K562 (cell line): ENCODE results near the gene IGF1R. TPM values are rescaled to one million over a fixed set of nuclear protein-coding genes. Genes with fewer than 3 reads are reported as not detected.

Experiments
- CEBPB ChIP-seq: fragments of 450-650 bp; IDR thresholded peaks from 2 replicates; pipeline ENCODE4 v1.6.1; 2016; ENCODE audit warnings: missing genetic modification characterization, missing compliant biosample characterization
- ELF2 ChIP-seq: fragments of 250-450 bp; sonication (Bioruptor Pico); IDR thresholded peaks from 2 replicates; pipeline ENCODE4 v1.5.0; 2021; ENCODE audit warnings: mild to moderate bottlenecking
- HDAC1 ChIP-seq, 2 experiments: fragments of 450-650 bp; IDR thresholded peaks; 2 replicates each; pipeline ENCODE4 v1.6.1; 2016 to 2017; ENCODE audit warnings: inconsistent platforms in 1 of 2, mild to moderate bottlenecking in 1 of 2, moderate library complexity in 1 of 2
- HDAC3 ChIP-seq: fragments of 450-650 bp; IDR thresholded peaks from 2 replicates; pipeline ENCODE4 v1.6.1; 2018; ENCODE audit warnings: borderline replicate concordance, mild to moderate bottlenecking, moderate library complexity; ENCODE audit not compliant: partially characterized antibody
- HDGF ChIP-seq: fragments of 450-650 bp; IDR thresholded peaks from 2 replicates; pipeline ENCODE4 v1.6.1; 2016
- HMG20B ChIP-seq: fragments of 250-450 bp; sonication (Bioruptor Pico); IDR thresholded peaks from 2 replicates; pipeline ENCODE4 v1.5.0; 2021; ENCODE audit warnings: mild to moderate bottlenecking
- KDM1A ChIP-seq, 2 experiments: fragments of 450-650 bp; IDR thresholded peaks; 2 replicates each; pipeline ENCODE4 v1.6.1; 2016; ENCODE audit warnings: mild to moderate bottlenecking in 2 of 2
- MAFK ChIP-seq: IDR thresholded peaks from 2 replicates; pipeline ENCODE4 v1.6.1; 2011; ENCODE audit warnings: low read length, improper control_type of control experiment
- MEIS2 ChIP-seq: fragments of 450-650 bp; IDR thresholded peaks from 2 replicates; pipeline ENCODE4 v1.6.1; 2014; ENCODE audit warnings: mild to moderate bottlenecking; ENCODE audit not compliant: partially characterized antibody
- MYNN ChIP-seq, 2 experiments: sonication (generic); formaldehyde crosslinking in 1 of 2; IDR thresholded peaks; 2 replicates each; pipeline versions ENCODE4 v1.5.0 to v1.6.1; 2016 to 2020; ENCODE audit warnings: antibody characterized with exemption in 1 of 2, missing genetic modification reagents in 1 of 2
- SMARCE1 ChIP-seq: fragments of 450-650 bp; IDR thresholded peaks from 2 replicates; pipeline ENCODE4 v1.7.1; 2016; ENCODE audit warnings: mild to moderate bottlenecking
- ZFP1 ChIP-seq: fragments of 450-650 bp; formaldehyde crosslinking; IDR thresholded peaks from 2 replicates; pipeline ENCODE4 v1.4.0; 2020; ENCODE audit warnings: mild to moderate bottlenecking, mixed read lengths
- ZNF239 ChIP-seq: fragments of 250-450 bp; sonication (Bioruptor Pico); IDR thresholded peaks from 2 replicates; pipeline ENCODE4 v1.4.0; 2020; ENCODE audit warnings: mild to moderate bottlenecking
- polyA plus RNA-seq, 8 experiments: library from polyadenylated mRNA; depleted of rRNA in 4 of 8; stranded (reverse) in 5 of 8; unstranded in 3 of 8; fragments of >200 nt; fragmentation: Nextera tagmentation in 2 of 8; fragmentation: Illumina TruSeq in 1 of 8; extraction: Ambion mirVana in 2 of 8; extraction: Trizol in 1 of 8; gene quantifications; 2 replicates each; pipeline versions ENCODE4 v1.2.1 to v1.2.3, GENCODE V29; 2011 to 2014; ENCODE audit warnings: inconsistent platforms in 1 of 8, missing spikeins in 1 of 8
- total RNA-seq, 7 experiments: library from RNA; depleted of rRNA in 6 of 7; stranded (reverse); fragments of >200 nt in 6 of 7; fragmentation: Illumina TruSeq in 2 of 7; extraction: Trizol in 2 of 7; gene quantifications; 2 replicates each; pipeline versions ENCODE4 v1.2.1 to v1.2.3, GENCODE V29; 2011 to 2021; ENCODE audit warnings: low replicate concordance in 1 of 7
- TF ChIP-seq, protein P1 (sequence below), 2 experiments: fragments of 450-650 bp in 1 of 2; sonication (generic) in 1 of 2; formaldehyde crosslinking in 1 of 2; IDR thresholded peaks in 1 of 2; conservative IDR thresholded peaks in 1 of 2; 2 replicates each; pipeline versions ENCODE4 v1.6.1 to v1.8.1; 2016 to 2023; ENCODE audit warnings: mild to moderate bottlenecking in 2 of 2, moderate library complexity in 2 of 2, inconsistent platforms in 1 of 2, missing genetic modification reagents in 1 of 2
- TF ChIP-seq, protein P2 (sequence below): fragments of 200-600 bp; sonication (generic); IDR thresholded peaks from one replicate; pipeline ENCODE4 v1.6.1; 2012; ENCODE audit warnings: mild to moderate bottlenecking, low read depth, low read length, inconsistent platforms
- TF ChIP-seq, protein P3 (sequence below), 2 experiments: fragments of 450-650 bp; conservative IDR thresholded peaks; 2 replicates each; pipeline ENCODE4 v1.6.1; 2017; ENCODE audit warnings: mild to moderate bottlenecking in 2 of 2, moderate library complexity in 2 of 2

IGF1R gene
- total and polyA plus RNA-seq, 9 of the 15 experiments (the other 6 are each of a cell fraction or from before 2014, with no cell fraction given) = 0.35 to 8.0 (median 1.6) TPM

DNA sequence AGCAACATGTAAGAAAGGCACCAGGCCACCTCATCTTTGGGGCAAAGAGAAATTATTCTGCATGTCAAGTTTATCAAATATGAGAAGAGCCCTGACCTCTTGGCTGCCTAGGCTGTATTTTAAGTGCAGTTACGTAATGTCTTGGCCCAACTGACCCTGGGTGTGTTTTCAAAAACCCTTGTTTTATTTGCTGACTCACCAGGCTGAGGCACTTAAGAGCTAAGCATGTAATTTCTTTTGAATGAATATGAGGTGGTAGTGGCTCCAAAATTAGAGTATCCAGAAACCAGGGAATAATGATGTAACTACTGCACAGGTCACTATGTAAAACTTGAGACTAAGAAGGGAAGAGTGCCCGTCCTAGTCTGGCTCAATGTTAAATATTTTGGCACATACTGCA lies 335.0 kb downstream of the IGF1R start (continued):
- TF ChIP-seq, protein P1, sequence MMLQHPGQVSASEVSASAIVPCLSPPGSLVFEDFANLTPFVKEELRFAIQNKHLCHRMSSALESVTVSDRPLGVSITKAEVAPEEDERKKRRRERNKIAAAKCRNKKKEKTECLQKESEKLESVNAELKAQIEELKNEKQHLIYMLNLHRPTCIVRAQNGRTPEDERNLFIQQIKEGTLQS (IDR thresholded peaks at IDR 0.05) = peak; percentile 77
- TF ChIP-seq, protein P1 (CRISPR knock-in tag; conservative IDR thresholded peaks at IDR 0.05) = no peak
- no peak for TF ChIP-seq HDAC3
- peak; percentile 94 for TF ChIP-seq CEBPB (tag)
- TF ChIP-seq ELF2 = no peak
- TF ChIP-seq, protein P2, sequence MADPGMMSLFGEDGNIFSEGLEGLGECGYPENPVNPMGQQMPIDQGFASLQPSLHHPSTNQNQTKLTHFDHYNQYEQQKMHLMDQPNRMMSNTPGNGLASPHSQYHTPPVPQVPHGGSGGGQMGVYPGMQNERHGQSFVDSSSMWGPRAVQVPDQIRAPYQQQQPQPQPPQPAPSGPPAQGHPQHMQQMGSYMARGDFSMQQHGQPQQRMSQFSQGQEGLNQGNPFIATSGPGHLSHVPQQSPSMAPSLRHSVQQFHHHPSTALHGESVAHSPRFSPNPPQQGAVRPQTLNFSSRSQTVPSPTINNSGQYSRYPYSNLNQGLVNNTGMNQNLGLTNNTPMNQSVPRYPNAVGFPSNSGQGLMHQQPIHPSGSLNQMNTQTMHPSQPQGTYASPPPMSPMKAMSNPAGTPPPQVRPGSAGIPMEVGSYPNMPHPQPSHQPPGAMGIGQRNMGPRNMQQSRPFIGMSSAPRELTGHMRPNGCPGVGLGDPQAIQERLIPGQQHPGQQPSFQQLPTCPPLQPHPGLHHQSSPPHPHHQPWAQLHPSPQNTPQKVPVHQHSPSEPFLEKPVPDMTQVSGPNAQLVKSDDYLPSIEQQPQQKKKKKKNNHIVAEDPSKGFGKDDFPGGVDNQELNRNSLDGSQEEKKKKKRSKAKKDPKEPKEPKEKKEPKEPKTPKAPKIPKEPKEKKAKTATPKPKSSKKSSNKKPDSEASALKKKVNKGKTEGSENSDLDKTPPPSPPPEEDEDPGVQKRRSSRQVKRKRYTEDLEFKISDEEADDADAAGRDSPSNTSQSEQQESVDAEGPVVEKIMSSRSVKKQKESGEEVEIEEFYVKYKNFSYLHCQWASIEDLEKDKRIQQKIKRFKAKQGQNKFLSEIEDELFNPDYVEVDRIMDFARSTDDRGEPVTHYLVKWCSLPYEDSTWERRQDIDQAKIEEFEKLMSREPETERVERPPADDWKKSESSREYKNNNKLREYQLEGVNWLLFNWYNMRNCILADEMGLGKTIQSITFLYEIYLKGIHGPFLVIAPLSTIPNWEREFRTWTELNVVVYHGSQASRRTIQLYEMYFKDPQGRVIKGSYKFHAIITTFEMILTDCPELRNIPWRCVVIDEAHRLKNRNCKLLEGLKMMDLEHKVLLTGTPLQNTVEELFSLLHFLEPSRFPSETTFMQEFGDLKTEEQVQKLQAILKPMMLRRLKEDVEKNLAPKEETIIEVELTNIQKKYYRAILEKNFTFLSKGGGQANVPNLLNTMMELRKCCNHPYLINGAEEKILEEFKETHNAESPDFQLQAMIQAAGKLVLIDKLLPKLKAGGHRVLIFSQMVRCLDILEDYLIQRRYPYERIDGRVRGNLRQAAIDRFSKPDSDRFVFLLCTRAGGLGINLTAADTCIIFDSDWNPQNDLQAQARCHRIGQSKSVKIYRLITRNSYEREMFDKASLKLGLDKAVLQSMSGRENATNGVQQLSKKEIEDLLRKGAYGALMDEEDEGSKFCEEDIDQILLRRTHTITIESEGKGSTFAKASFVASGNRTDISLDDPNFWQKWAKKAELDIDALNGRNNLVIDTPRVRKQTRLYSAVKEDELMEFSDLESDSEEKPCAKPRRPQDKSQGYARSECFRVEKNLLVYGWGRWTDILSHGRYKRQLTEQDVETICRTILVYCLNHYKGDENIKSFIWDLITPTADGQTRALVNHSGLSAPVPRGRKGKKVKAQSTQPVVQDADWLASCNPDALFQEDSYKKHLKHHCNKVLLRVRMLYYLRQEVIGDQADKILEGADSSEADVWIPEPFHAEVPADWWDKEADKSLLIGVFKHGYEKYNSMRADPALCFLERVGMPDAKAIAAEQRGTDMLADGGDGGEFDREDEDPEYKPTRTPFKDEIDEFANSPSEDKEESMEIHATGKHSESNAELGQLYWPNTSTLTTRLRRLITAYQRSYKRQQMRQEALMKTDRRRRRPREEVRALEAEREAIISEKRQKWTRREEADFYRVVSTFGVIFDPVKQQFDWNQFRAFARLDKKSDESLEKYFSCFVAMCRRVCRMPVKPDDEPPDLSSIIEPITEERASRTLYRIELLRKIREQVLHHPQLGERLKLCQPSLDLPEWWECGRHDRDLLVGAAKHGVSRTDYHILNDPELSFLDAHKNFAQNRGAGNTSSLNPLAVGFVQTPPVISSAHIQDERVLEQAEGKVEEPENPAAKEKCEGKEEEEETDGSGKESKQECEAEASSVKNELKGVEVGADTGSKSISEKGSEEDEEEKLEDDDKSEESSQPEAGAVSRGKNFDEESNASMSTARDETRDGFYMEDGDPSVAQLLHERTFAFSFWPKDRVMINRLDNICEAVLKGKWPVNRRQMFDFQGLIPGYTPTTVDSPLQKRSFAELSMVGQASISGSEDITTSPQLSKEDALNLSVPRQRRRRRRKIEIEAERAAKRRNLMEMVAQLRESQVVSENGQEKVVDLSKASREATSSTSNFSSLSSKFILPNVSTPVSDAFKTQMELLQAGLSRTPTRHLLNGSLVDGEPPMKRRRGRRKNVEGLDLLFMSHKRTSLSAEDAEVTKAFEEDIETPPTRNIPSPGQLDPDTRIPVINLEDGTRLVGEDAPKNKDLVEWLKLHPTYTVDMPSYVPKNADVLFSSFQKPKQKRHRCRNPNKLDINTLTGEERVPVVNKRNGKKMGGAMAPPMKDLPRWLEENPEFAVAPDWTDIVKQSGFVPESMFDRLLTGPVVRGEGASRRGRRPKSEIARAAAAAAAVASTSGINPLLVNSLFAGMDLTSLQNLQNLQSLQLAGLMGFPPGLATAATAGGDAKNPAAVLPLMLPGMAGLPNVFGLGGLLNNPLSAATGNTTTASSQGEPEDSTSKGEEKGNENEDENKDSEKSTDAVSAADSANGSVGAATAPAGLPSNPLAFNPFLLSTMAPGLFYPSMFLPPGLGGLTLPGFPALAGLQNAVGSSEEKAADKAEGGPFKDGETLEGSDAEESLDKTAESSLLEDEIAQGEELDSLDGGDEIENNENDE = no peak
- TF ChIP-seq MAFK = peak; percentile 85
- TF ChIP-seq ZFP1 (CRISPR knock-in tag) = no peak
- TF ChIP-seq HDAC1 (IDR thresholded peaks at IDR 0.05) = no peak
- no peak for TF ChIP-seq MYNN (IDR thresholded peaks at IDR 0.05)
- TF ChIP-seq MYNN (CRISPR knock-in tag; IDR thresholded peaks at IDR 0.05) = no peak
- no peak for TF ChIP-seq HMG20B
- TF ChIP-seq SMARCE1 = 0 out of 2 replicates have a peak, but pooled peaks have one; percentile 22
- TF ChIP-seq KDM1A (IDR thresholded peaks at IDR 0.05) = no peak
- no peak for TF ChIP-seq ZNF239 (CRISPR knock-in tag)
- TF ChIP-seq, protein P3, sequence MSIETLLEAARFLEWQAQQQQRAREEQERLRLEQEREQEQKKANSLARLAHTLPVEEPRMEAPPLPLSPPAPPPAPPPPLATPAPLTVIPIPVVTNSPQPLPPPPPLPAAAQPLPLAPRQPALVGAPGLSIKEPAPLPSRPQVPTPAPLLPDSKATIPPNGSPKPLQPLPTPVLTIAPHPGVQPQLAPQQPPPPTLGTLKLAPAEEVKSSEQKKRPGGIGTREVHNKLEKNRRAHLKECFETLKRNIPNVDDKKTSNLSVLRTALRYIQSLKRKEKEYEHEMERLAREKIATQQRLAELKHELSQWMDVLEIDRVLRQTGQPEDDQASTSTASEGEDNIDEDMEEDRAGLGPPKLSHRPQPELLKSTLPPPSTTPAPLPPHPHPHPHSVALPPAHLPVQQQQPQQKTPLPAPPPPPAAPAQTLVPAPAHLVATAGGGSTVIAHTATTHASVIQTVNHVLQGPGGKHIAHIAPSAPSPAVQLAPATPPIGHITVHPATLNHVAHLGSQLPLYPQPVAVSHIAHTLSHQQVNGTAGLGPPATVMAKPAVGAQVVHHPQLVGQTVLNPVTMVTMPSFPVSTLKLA (conservative IDR thresholded peaks at IDR 0.05) = no peak
- no peak for TF ChIP-seq MEIS2
- no peak for TF ChIP-seq HDGF
